WTC11 (cell line): Measurements from ENCODE around the gene SNRPE.

ENCODE experiments used
- CDX4 ChIP-seq: fragments of 250-450 bp; sonication (Bioruptor Pico); IDR thresholded peaks from 2 replicates; pipeline ENCODE4 v1.9.0; 2021; ENCODE audit warnings: moderate library complexity, mild to moderate bottlenecking, inconsistent platforms, borderline replicate concordance
- CTCF ChIP-seq: fragments of 200-600 bp; IDR thresholded peaks from 2 replicates; pipeline ENCODE4 v1.8.0; 2022; ENCODE audit warnings: antibody characterized with exemption

GRCh38 chr1:203905275-203905674 is 43.9 kb downstream of the SNRPE start:
- TF ChIP-seq CTCF: no peak
- TF ChIP-seq CDX4 (CRISPR knock-in tag): no peak
